ENCODE data around the gene TBX2.

TBX2 gene

DNA sequence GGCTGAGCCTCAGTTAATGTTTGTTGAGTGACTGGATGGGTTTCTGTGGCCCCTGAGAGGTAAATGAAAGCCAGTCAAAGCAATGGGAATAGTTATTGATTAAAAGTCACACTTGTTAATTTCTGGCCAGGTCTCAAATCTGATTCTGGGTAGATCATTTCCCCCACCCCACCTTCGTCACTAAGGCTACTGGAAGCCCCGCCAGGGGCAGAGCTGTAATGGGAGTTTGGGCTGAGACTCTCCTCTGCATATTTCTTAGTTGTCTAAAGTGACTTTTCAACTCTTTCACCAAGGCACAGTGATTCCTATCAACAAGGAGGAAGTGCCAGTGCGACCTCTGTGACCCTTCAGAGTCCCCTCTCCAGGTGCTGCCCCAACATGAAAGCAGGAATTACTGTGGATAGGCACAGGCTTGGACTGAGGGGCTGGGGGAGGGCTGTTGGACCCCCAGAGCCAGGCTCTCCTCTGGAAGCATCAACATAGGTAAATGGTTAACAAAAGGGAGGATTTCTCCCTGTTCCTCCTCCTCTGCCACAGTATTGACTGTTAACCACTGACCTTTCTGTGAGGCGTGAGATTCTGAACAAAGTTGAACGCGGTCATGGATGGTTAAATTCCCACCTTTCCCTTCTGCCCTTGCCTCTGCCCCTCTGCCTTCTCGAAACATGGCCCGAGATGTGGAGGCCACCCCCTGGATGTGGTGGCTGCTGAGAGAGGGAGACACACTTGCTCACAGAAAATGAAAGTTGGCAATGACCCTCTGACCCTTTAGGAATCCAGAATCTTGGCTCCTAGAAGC lies 20.8 kb upstream of the TBX2 start:
- no peaks in the 10 kb centered on the region for H3K9me2 ChIP-seq (replicated peaks; ENCODE audit: control insufficient read depth, low read length)
- TF ChIP-seq, protein P1, sequence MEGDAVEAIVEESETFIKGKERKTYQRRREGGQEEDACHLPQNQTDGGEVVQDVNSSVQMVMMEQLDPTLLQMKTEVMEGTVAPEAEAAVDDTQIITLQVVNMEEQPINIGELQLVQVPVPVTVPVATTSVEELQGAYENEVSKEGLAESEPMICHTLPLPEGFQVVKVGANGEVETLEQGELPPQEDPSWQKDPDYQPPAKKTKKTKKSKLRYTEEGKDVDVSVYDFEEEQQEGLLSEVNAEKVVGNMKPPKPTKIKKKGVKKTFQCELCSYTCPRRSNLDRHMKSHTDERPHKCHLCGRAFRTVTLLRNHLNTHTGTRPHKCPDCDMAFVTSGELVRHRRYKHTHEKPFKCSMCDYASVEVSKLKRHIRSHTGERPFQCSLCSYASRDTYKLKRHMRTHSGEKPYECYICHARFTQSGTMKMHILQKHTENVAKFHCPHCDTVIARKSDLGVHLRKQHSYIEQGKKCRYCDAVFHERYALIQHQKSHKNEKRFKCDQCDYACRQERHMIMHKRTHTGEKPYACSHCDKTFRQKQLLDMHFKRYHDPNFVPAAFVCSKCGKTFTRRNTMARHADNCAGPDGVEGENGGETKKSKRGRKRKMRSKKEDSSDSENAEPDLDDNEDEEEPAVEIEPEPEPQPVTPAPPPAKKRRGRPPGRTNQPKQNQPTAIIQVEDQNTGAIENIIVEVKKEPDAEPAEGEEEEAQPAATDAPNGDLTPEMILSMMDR (IDR thresholded peaks at IDR 0.05; ENCODE audit: low read depth, low read length, poor library complexity, severe bottlenecking), result no peak
- no peak for TF ChIP-seq EZH2phosphoT487 (IDR thresholded peaks at IDR 0.05; ENCODE audit: borderline replicate concordance, low read length)
- no peak overlapping the region for H3K27ac ChIP-seq (ENCODE audit: low read depth, low read length)
- no peaks in the 10 kb centered on the region for H3K4me1 ChIP-seq (ENCODE audit: control insufficient read depth, low read length)
- H3K9me3 ChIP-seq (ENCODE audit: control insufficient read depth, insufficient read depth, low read length), result no peaks in the 10 kb centered on the region
- no peaks in the 10 kb centered on the region for H3K27me3 ChIP-seq (ENCODE audit: control insufficient read depth, low read length)
- no peak overlapping the region for H3K4me2 ChIP-seq (ENCODE audit: low read length)
- no peaks in the 10 kb centered on the region for H3K79me2 ChIP-seq (ENCODE audit: control insufficient read depth, low read length)
- no peaks in the 10 kb centered on the region for H3F3A ChIP-seq (ENCODE audit: control insufficient read depth, insufficient read depth)
- no peaks in the 10 kb centered on the region for H3K36me3 ChIP-seq (ENCODE audit: control insufficient read depth, low read length)
- no peaks in the 10 kb centered on the region for H4K20me1 ChIP-seq (ENCODE audit: control insufficient read depth, insufficient read depth, low read depth, low read length)
- H3K4me3 ChIP-seq (ENCODE audit: low read length), result no peak overlapping the region

DNA sequence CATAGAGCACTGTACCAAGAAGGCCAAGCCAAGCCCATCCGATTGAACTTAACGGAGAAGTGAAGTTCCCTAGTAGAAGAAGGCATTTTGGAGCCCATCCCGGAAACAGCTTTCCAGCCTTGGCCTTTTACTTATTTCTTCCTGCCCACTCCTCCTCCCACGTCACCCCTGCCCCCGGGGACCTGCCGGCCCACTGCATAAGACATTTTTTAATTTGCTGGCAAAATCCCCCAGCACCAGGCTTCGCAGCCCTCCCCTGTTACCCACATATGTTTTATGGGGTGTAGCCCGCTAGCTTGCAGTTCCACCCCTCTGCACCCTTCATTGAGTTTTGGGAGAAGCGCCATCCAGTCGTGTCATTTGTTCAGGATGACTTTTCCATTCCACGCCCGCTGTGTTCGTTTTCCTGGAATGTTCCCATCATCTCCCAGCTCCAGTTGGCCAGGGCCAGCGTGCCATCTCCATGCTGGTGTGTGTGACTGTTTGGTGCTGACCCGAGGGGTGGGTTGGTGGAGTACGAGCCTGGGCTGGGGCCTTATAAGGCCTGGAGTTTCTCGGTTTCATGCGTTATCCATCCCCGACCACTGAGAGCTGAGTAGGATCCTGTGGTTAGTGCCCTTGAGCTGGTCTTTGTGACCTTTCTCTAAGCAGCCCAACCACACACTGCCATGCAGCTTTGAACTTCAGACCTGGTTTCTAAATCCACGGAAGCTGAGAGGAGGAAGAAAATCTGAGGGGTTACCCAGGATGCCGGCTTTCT lies 20.0 kb upstream of the TBX2 start:
- no peak overlapping the region for H3K4me3 ChIP-seq (ENCODE audit: low read length)
- no peaks in the 10 kb centered on the region for H3K27me3 ChIP-seq (ENCODE audit: control insufficient read depth, low read length)
- H3F3A ChIP-seq (ENCODE audit: control insufficient read depth, insufficient read depth), result no peaks in the 10 kb centered on the region
- H3K36me3 ChIP-seq (ENCODE audit: control insufficient read depth, low read length), result no peaks in the 10 kb centered on the region
- H3K4me2 ChIP-seq (ENCODE audit: low read length), result no peak overlapping the region
- no peak for TF ChIP-seq EZH2phosphoT487 (IDR thresholded peaks at IDR 0.05; ENCODE audit: borderline replicate concordance, low read length)
- TF ChIP-seq, protein P1 (IDR thresholded peaks at IDR 0.05; ENCODE audit: low read depth, low read length, poor library complexity, severe bottlenecking), result no peak
- no peak overlapping the region for H3K27ac ChIP-seq (ENCODE audit: low read depth, low read length)
- no peaks in the 10 kb centered on the region for H3K9me3 ChIP-seq (ENCODE audit: control insufficient read depth, insufficient read depth, low read length)
- no peaks in the 10 kb centered on the region for H3K9me2 ChIP-seq (replicated peaks; ENCODE audit: control insufficient read depth, low read length)
- H3K4me1 ChIP-seq (ENCODE audit: control insufficient read depth, low read length), result no peaks in the 10 kb centered on the region
- no peaks in the 10 kb centered on the region for H3K79me2 ChIP-seq (ENCODE audit: control insufficient read depth, low read length)
- H4K20me1 ChIP-seq (ENCODE audit: control insufficient read depth, insufficient read depth, low read depth, low read length), result no peaks in the 10 kb centered on the region

DNA sequence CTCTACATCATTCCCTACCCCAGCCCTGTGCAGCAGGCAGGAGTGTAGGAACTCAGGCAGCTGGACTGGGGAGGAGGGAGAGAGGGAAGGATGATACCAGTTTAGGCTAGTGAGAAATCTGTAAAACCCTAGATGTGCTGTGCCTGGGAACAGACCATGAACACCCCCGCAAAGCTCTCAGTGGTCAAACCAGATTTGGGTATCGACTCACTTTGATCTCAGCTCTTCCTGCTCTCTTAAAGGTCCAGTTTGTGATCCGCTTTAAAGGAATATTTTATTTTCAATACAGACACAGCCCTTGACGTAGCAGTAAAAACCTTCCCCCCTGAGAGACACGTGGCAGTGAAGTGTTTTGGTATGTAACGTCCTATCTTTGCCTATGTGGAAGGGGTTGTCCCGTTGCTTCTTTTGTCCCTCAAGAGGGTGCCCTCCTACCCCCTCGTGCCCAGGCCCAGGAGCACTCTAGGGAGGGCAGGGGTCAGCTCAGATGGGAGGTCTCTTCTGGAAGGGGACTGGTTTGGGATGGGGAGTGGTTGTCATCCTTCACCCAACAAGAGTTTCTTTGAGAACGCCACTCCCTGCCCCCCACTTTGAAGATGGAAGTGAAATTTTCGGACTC lies 19.3 kb upstream of the TBX2 start:
- TF ChIP-seq, protein P1 (IDR thresholded peaks at IDR 0.05; ENCODE audit: low read depth, low read length, poor library complexity, severe bottlenecking), result no peak
- no peak for TF ChIP-seq EZH2phosphoT487 (IDR thresholded peaks at IDR 0.05; ENCODE audit: borderline replicate concordance, low read length)
- H3K4me1 ChIP-seq (ENCODE audit: control insufficient read depth, low read length), result no peaks in the 10 kb centered on the region
- H3K4me2 ChIP-seq (ENCODE audit: low read length), result no peak overlapping the region

More for the DNA sequence above, 19.3 kb upstream of the TBX2 start:
- Histone ChIP-seq H3F3A (ENCODE audit: control insufficient read depth, insufficient read depth) (no peaks in the 10 kb centered on the region), H3K27me3 (ENCODE audit: control insufficient read depth, low read length) (no peaks in the 10 kb centered on the region), H3K36me3 (ENCODE audit: control insufficient read depth, low read length) (no peaks in the 10 kb centered on the region), H3K4me3 (ENCODE audit: low read length) (no peak overlapping the region), H4K20me1 (ENCODE audit: control insufficient read depth, insufficient read depth, low read depth, low read length) (no peaks in the 10 kb centered on the region), H3K79me2 (ENCODE audit: control insufficient read depth, low read length) (no peaks in the 10 kb centered on the region), H3K27ac (ENCODE audit: low read depth, low read length) (no peak overlapping the region), H3K9me2 (replicated peaks; ENCODE audit: control insufficient read depth, low read length) (no peaks in the 10 kb centered on the region), H3K9me3 (ENCODE audit: control insufficient read depth, insufficient read depth, low read length) (no peaks in the 10 kb centered on the region)
